ENCODE results near the gene XAGE2. TPM values are rescaled to one million over a fixed set of nuclear protein-coding genes. Genes with fewer than 3 reads are reported as not detected.

XAGE2 gene
- total RNA-seq, 4 donors from 2014 or later: 0.91 TPM; not detected in 3

DNA sequence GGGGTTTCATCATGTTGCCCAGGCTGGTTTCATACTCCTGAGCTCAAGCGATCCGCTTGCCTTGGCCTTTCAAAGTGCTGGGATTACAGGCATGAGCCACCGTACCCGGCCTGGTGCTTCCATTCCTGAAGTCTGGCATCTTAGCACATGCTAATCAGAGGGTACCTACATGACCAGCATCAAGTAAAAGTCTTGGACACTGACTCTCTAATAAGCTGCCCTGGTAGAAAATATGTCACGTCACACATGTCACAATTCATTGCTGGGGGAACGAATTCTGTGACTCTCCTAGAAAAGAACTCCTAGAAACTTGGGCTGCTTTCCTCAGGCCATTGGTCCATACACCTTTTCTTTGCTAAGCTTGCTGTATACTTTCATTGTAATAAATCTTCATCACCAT lies 19.1 kb upstream of the XAGE2 start:
- intact Hi-C loops (cut with DNase I; ENCODE audit: low total_unique reads): no loop called here
- no peak for DNase-seq (ENCODE audit: low spot score in 2 of 2)
- 75 to 81% methylated on average over 2 to 6 of the region's 6 CpGs for whole genome bisulfite sequencing, 2 donors
- no peak overlapping the region for H3K4me3 ChIP-seq (ENCODE audit: low read depth, poor library complexity, severe bottlenecking)
- TF ChIP-seq, protein P1, sequence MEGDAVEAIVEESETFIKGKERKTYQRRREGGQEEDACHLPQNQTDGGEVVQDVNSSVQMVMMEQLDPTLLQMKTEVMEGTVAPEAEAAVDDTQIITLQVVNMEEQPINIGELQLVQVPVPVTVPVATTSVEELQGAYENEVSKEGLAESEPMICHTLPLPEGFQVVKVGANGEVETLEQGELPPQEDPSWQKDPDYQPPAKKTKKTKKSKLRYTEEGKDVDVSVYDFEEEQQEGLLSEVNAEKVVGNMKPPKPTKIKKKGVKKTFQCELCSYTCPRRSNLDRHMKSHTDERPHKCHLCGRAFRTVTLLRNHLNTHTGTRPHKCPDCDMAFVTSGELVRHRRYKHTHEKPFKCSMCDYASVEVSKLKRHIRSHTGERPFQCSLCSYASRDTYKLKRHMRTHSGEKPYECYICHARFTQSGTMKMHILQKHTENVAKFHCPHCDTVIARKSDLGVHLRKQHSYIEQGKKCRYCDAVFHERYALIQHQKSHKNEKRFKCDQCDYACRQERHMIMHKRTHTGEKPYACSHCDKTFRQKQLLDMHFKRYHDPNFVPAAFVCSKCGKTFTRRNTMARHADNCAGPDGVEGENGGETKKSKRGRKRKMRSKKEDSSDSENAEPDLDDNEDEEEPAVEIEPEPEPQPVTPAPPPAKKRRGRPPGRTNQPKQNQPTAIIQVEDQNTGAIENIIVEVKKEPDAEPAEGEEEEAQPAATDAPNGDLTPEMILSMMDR (IDR thresholded peaks at IDR 0.05): no peak

DNA sequence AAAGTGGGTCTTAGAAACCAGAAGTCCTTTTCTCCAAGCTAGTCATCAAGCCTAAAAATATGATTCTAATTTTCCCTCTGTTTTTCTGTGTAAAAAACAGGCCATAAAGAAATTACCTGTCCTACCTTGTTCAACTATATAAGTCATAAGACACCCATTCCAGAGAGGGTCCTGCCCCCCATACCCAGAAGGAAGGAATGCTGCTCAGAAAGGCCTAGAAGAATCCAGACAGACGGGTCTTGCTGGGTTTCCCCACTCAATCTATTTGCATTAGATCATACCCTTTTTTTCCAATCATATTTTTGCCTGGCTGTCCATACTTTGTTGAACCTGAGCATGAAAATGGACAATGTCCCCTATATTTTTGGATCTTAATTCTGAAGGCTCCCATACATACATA lies 16.3 kb upstream of the XAGE2 start:
- TF ChIP-seq POLR2A (IDR thresholded peaks at IDR 0.05): no peak
- TF ChIP-seq, protein P1 (IDR thresholded peaks at IDR 0.05): no peak
- WGBS, 2 donors: 46 to 61% methylated on average over 1 of the region's 1 CpG
- H3K4me3 ChIP-seq (ENCODE audit: low read depth, poor library complexity, severe bottlenecking): no peak overlapping the region
- intact Hi-C loops (cut with DNase I; ENCODE audit: low total_unique reads): no loop called here
- DNase-seq (ENCODE audit: low spot score in 2 of 2): no peak

DNA sequence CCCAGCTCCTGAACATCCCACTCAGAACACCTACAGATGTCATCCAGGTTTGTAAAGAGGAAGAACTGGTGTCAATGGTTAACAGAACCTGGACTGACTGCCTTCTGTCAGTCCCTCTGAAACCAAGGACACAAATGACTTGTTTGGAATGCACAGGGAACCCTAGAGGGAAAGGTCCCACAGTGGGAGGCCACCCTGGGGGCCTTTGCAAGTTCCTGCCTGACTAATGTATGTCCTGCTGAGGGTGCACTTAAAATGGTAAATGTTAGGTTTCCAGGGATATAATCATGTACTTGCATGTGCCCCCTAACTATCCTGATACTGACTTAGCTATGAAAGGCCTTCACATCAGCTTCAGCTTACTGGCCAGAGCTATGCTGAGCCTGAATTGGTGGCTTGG lies 15.0 kb upstream of the XAGE2 start:
- TF ChIP-seq, protein P1 (IDR thresholded peaks at IDR 0.05): no peak
- TF ChIP-seq POLR2A (IDR thresholded peaks at IDR 0.05): no peak
- H3K4me3 ChIP-seq (ENCODE audit: low read depth, poor library complexity, severe bottlenecking): no peak overlapping the region
- DNase-seq (ENCODE audit: low spot score in 2 of 2): no peak
- intact Hi-C loops (cut with DNase I; ENCODE audit: low total_unique reads): no loop called here

DNA sequence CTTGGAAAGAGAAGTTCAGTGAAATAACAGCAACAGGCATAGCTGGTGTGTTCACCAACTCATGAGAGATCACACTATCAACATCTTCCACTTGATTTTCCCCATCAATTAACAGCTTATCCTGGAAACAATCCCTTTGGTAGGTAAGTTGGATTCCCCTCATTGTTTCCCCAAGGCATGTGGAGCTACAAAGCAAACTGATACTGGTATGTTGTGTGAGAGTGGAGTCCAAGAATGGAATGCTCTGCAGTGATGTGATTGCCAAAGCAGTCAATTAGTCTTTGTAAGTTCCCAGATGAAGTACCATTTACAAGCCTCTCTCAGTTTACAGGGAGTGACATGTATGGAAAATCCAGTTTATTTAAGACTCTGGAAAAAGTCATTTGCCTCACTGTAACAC lies 13.7 kb upstream of the XAGE2 start:
- H3K4me3 ChIP-seq (ENCODE audit: low read depth, poor library complexity, severe bottlenecking): no peak overlapping the region
- intact Hi-C loops (cut with DNase I; ENCODE audit: low total_unique reads): no loop called here
- no peak for TF ChIP-seq POLR2A (IDR thresholded peaks at IDR 0.05)
- TF ChIP-seq, protein P1 (IDR thresholded peaks at IDR 0.05): no peak
- no peak for DNase-seq (ENCODE audit: low spot score in 2 of 2)

DNA sequence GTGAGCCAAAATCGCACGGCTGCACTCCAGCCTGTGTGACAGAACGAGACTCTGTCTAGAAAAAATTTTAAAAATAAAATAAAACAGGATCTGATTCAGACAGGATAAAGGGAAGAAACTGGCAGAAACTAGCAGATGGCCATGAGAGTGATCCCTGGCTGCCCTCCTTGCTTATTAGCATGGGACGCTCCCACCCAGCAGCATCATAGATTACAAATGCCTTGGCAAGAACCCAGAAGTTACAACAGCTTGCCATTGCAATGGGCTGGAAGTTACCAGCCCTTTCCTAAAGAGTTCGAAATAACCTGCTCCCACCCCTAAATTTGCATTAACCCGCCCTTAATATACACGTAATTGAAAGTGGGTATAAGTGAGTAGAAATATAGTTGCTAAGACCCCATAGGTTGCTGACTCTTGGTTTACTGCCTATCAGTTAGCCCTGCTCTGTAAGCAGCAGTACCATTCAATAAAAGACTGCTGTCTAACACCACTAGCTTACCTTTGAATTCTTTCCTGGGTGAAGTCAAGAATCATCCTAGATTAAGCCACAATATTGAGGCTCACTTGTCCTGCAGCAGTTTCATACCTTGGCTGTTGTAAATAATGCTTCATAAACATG lies 9.1 kb upstream of the XAGE2 start:
- no peak overlapping the region for H3K4me3 ChIP-seq (ENCODE audit: low read depth, poor library complexity, severe bottlenecking)
- no peak for DNase-seq (ENCODE audit: low spot score in 2 of 2)
- TF ChIP-seq, protein P1 (IDR thresholded peaks at IDR 0.05): no peak
- no peak for TF ChIP-seq POLR2A (IDR thresholded peaks at IDR 0.05)
- 49 to 58% methylated on average over 7 of the region's 7 CpGs for WGBS, 2 donors
- intact Hi-C loops (cut with DNase I; ENCODE audit: low total_unique reads): no loop called here

DNA sequence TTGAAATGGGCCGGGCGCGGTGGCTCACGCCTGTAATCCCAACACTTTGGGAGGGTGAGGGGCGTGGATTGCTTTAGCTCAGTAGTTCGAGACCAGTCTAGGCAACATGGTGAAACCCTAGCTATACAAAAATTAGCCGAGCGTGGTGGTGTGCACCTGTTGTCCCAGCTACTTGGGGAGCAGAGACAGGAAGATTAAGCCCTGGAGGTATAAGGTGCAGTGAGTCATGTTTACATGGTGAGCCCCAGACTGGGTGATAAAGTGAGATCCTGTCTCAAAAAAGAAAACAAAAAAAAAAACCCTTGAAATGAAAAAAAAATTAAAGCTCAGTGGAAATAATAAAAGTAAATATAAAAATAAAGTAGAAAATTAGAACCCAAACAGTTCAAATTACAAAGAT lies 6.9 kb upstream of the XAGE2 start:
- H3K4me3 ChIP-seq (ENCODE audit: low read depth, poor library complexity, severe bottlenecking): no peak overlapping the region
- intact Hi-C loops (cut with DNase I; ENCODE audit: low total_unique reads): no loop called here
- DNase-seq (ENCODE audit: low spot score in 2 of 2): no peak
- WGBS, 2 donors: 73 to 78% methylated on average over 8 of the region's 8 CpGs
- TF ChIP-seq, protein P1 (IDR thresholded peaks at IDR 0.05): no peak
- no peak for TF ChIP-seq POLR2A (IDR thresholded peaks at IDR 0.05)
